Kidney (tissue), 14 donors: Measurements from ENCODE around the gene ANGPTL2. TPM values are rescaled to one million over a fixed set of nuclear protein-coding genes. Genes with fewer than 3 reads are reported as not detected.

Experiments used
- DNase-seq, 5 donors: peaks; one replicate each; pipeline ENCODE4 v3.0.0-alpha.2; 2013 to 2020
- FAIRE-seq: peaks from 2 replicates; lab custom pipeline; 2012; peaks lifted over from hg19 to GRCh38; lab: Jason Lieb, UNC
- H3K27ac ChIP-seq, 2 donors: one replicate each; pipeline ENCODE4 v1.7.0; 2013; ENCODE audit warnings: low read depth in 2 of 2, low read length in 2 of 2, inconsistent platforms in 1 of 2
- H3K27me3 ChIP-seq: one replicate; pipeline ENCODE4 v1.7.1; 2013; ENCODE audit warnings: low read length, inconsistent platforms; ENCODE audit not compliant: control insufficient read depth, insufficient read depth
- H3K36me3 ChIP-seq, 3 donors: one replicate each; pipeline versions ENCODE4 v1.7.0 to v1.7.1; 2013; ENCODE audit warnings: low read length in 3 of 3, control low read depth in 1 of 3, inconsistent platforms in 1 of 3; ENCODE audit not compliant: insufficient read depth in 3 of 3, control insufficient read depth in 2 of 3
- H3K4me1 ChIP-seq, 3 donors: one replicate each; pipeline versions ENCODE4 v1.7.0 to v1.7.1; 2013; ENCODE audit warnings: low read length in 3 of 3, inconsistent platforms in 1 of 3, low read depth in 1 of 3; ENCODE audit not compliant: control insufficient read depth in 2 of 3, insufficient read depth in 2 of 3
- H3K4me3 ChIP-seq, 3 donors: one replicate each; pipeline versions ENCODE4 v1.7.0 to v1.8.1; 2013; ENCODE audit warnings: low read length in 3 of 3, control low read depth in 1 of 3, inconsistent platforms in 1 of 3
- H3K9ac ChIP-seq, 3 donors: one replicate each; pipeline versions ENCODE4 v1.7.0 to v1.7.1; 2013; ENCODE audit warnings: low read length in 3 of 3, control low read depth in 1 of 3, inconsistent platforms in 1 of 3
- H3K9me3 ChIP-seq, 3 donors: one replicate each; pipeline versions ENCODE4 v1.7.0 to v1.7.1; 2013; ENCODE audit warnings: low read length in 3 of 3, control low read depth in 1 of 3, inconsistent platforms in 1 of 3; ENCODE audit not compliant: control insufficient read depth in 2 of 3, insufficient read depth in 1 of 3
- intact Hi-C: fragments of 100-400 bp; cut with DNase I; formaldehyde crosslinking; loops from one replicate; pipeline ENCODE4 v1.11.1; 2022
- polyA plus RNA-seq: library from polyadenylated mRNA; stranded (reverse); fragments of 350-450 nt; fragmentation: Illumina TruSeq; extraction: RNeasy Lipid Tissue Mini Kit (QIAGEN cat#74804); gene quantifications from one replicate; pipeline ENCODE4 v1.2.3, GENCODE V29; 2014; ENCODE audit warnings: low read depth, low replicate concordance; ENCODE audit not compliant: insufficient read depth
- total RNA-seq: library from RNA; stranded (reverse); fragmentation: NEBNext Ultra II Directional; extraction: Animal tissue kit (Norgen Biotek cat#: 25700); gene quantifications from one replicate; pipeline ENCODE4 v1.2.1, GENCODE V29; 2021
- TF ChIP-seq, protein P1 (sequence below): IDR thresholded peaks from 3 replicates; pipeline ENCODE4 v1.5.1; 2012; ENCODE audit warnings: mild to moderate bottlenecking, moderate library complexity, borderline replicate concordance; ENCODE audit not compliant: insufficient read depth; ENCODE audit errors: extremely low read depth
- donor health status: control.
- donor health status: control.
- donor health status: control.
- donor health status: control.
- donor health status: control.
- donor health status: DM: yes; HTN: yes; CAD: no.
- donor health status: Normal renal cell carcinoma (clear cell type).

ANGPTL2 gene
- total and polyA plus RNA-seq, 2 donors from 2014 or later: 4.3 to 12.4 TPM

DNA sequence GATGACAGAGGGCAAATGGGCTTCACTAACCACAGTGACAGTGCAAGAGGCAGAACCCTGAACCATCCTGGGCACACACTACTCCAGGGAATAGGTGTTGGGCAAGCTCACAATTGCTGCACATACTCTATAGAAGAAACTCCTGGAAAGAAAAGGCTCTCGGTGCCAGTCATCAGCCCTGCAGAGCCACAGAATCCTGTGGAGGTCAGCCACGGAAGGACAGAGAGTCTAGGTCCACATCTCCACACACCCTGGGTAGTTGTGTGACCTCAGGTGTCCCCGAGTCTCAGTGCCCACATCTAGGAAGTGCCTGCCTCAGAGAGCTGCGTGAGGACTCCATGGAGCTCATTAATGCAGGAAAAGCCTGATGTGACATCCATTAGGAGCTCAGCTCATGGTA is 16.0 kb upstream of the ANGPTL2 start:
- no peaks in the 10 kb centered on the region for H3K9me3 ChIP-seq
- H3K36me3 ChIP-seq: no peaks in the 10 kb centered on the region
- intact Hi-C loops: no loop called here
- FAIRE-seq (no peak), DNase-seq (peak in 2 of 5 donors; percentile 1 to 7)
- H3K9ac ChIP-seq: no peak overlapping the region
- H3K27ac ChIP-seq: no peak overlapping the region
- peaks cover 0 to 19% (median 8%) of the 10 kb centered on the region in 3 donors for H3K4me1 ChIP-seq
- H3K27me3 ChIP-seq: no peaks in the 10 kb centered on the region
- TF ChIP-seq, protein P1, sequence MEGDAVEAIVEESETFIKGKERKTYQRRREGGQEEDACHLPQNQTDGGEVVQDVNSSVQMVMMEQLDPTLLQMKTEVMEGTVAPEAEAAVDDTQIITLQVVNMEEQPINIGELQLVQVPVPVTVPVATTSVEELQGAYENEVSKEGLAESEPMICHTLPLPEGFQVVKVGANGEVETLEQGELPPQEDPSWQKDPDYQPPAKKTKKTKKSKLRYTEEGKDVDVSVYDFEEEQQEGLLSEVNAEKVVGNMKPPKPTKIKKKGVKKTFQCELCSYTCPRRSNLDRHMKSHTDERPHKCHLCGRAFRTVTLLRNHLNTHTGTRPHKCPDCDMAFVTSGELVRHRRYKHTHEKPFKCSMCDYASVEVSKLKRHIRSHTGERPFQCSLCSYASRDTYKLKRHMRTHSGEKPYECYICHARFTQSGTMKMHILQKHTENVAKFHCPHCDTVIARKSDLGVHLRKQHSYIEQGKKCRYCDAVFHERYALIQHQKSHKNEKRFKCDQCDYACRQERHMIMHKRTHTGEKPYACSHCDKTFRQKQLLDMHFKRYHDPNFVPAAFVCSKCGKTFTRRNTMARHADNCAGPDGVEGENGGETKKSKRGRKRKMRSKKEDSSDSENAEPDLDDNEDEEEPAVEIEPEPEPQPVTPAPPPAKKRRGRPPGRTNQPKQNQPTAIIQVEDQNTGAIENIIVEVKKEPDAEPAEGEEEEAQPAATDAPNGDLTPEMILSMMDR: no peak
- H3K4me3 ChIP-seq: no peak overlapping the region

DNA sequence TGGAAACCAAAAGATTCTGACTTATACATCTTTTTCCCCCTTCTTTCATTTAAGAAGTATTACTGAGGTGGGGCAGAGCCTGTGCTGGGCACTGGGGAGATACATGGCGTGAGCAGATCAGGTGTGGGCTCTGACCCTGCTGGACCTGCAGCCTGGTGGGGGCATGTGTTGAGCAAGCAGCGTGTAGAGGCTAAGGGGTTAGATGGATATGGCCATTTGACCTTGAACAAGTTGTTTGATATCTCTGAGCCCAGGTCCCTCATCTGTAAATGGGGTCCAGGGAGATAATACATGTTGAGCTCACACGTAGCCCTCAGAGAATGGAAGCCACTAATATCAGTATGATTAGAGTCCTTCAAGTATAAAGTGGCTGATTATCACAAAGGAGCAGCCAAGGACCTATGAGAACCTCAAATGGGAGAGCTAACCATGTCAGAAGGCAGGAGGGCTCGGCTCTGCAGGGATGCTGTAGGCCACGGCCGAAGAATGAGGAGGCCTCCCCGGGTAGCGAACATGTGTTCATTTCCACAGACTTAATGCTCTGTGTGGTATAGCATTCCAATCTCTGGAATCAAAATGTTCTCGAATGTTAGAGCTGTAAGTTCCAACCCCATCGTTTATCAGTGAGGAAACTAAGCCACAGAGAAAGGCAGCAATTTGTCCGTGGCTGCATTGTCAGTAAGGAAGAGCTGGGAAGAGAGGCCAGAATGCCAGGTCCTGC is 15.4 kb upstream of the ANGPTL2 start:
- Histone ChIP-seq H3K27me3 (no peaks in the 10 kb centered on the region), H3K9ac (no peak overlapping the region), H3K4me3 (no peak overlapping the region), H3K9me3 (no peaks in the 10 kb centered on the region), H3K36me3 (no peaks in the 10 kb centered on the region), H3K4me1 (peaks cover 0 to 14% (median 8%) of the 10 kb centered on the region in 3 donors), H3K27ac (no peak overlapping the region)
- no peak for FAIRE-seq
- DNase-seq: peak in 2 of 5 donors; percentile 1 to 16
- TF ChIP-seq, protein P1: no peak
- intact Hi-C loops: no loop called here

DNA sequence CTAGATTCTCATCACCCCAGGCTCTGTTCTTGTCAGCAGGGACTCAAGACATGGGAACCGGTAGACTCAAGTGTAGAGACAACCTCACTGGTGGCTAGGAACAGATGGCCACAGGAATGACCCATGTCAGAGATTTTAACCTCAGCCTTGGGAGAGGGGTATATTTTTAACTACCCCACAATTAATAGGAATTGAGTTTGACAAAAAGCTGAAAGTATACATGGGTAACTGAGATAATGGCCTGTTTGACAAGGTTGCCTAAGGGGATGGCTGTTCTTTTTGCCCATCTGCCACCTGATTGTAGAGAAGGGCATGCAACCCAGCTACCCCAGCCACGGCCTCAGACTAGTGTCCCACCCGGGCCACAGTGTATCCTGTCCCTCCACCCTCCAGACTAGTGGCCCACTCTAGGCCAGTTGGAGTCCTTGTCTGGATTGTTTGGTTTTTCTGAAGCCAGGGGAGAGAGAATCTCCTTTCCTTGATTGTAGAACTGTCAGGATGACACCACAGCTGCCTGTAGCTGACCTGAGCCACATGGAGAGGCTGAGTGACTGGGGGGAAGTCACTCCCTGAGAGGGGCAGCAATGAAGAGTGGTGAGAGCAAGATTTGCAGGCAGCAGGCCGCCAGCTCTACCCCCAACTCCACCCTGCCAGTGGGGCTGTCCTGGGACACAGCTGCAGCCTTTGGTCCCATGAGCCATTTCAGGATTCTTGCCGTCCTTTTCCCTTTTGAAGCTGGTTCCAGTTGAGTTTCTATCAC is 14.6 kb upstream of the ANGPTL2 start:
- DNase-seq (peak in 2 of 5 donors; percentile 4 to 13), FAIRE-seq (no peak)
- Histone ChIP-seq H3K4me1 (peaks cover 0 to 10% (median 6%) of the 10 kb centered on the region in 3 donors), H3K4me3 (no peak overlapping the region), H3K27me3 (no peaks in the 10 kb centered on the region), H3K9ac (no peak overlapping the region), H3K9me3 (no peaks in the 10 kb centered on the region), H3K36me3 (no peaks in the 10 kb centered on the region), H3K27ac (no peak overlapping the region)
- TF ChIP-seq, protein P1: no peak
- intact Hi-C loops: no loop called here
